ENCODE data around the gene EOGT. TPM values are rescaled to one million over a fixed set of nuclear protein-coding genes. Genes with fewer than 3 reads are reported as not detected.

EOGT gene
- total RNA-seq: 10 to 100 TPM; 35.5 to 57.5 (median 41.5) TPM

- no peak for TF ChIP-seq CTCF (IDR thresholded peaks at IDR 0.05; ENCODE audit: low read depth)
These were observed at the start of gene EOGT for GRCh38 chr3:69013253-69014021. Gene EOGT, minus strand, starts transcription at chr3:69013684. Its CDS starts 3,838 bp downstream, at chr3:69009846.

GRCh38 chr3:69059688-69060087 lies 46.2 kb upstream of the EOGT start:
- no peak for TF ChIP-seq CTCF (IDR thresholded peaks at IDR 0.05; ENCODE audit: low read depth)

- no peak for TF ChIP-seq CTCF (IDR thresholded peaks at IDR 0.05; ENCODE audit: low read depth)
These were observed 45.4 kb upstream of the EOGT start for GRCh38 chr3:69058947-69059224.

GRCh38 chr3:69058180-69058946 lies 44.9 kb upstream of the EOGT start:
- TF ChIP-seq CTCF (IDR thresholded peaks at IDR 0.05; ENCODE audit: low read depth): no peak

- no peak for TF ChIP-seq CTCF (IDR thresholded peaks at IDR 0.05; ENCODE audit: low read depth)
These were observed 39.0 kb upstream of the EOGT start for GRCh38 chr3:69052472-69052898.

GRCh38 chr3:69051756-69052471 lies 38.4 kb upstream of the EOGT start, which contains the start of gene TMF1:
Gene TMF1, minus strand, starts transcription at chr3:69052333. Its CDS starts 247 bp downstream, at chr3:69052086.
- no peak for TF ChIP-seq CTCF (IDR thresholded peaks at IDR 0.05; ENCODE audit: low read depth)

- no peak for TF ChIP-seq CTCF (IDR thresholded peaks at IDR 0.05; ENCODE audit: low read depth)
These were observed 35.5 kb upstream of the EOGT start for GRCh38 chr3:69048990-69049389.

All from subcutaneous adipose tissue (tissue), 4 donors.